Measurements from ENCODE around the gene ZYX.

DNA sequence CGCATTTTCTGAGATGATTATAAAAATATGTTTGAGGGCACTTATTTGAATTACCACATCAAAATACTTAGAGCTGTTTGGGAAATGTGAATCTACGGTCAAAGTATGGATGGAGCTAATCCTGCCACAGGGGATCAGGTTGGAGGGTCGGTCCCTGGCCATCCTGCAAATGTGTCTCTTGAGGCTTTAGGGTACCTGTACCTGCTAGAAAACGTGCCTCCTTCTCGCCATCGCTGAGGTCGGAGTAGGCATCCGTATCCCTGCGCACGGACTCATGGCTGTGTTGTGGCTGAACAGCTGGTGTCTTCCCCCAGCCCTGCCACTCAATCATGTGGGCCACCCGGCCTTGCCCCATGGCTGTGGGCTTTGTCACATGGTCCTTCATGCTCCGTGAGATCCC lies 22.5 kb upstream of the ZYX start:
- TF ChIP-seq, protein P1, sequence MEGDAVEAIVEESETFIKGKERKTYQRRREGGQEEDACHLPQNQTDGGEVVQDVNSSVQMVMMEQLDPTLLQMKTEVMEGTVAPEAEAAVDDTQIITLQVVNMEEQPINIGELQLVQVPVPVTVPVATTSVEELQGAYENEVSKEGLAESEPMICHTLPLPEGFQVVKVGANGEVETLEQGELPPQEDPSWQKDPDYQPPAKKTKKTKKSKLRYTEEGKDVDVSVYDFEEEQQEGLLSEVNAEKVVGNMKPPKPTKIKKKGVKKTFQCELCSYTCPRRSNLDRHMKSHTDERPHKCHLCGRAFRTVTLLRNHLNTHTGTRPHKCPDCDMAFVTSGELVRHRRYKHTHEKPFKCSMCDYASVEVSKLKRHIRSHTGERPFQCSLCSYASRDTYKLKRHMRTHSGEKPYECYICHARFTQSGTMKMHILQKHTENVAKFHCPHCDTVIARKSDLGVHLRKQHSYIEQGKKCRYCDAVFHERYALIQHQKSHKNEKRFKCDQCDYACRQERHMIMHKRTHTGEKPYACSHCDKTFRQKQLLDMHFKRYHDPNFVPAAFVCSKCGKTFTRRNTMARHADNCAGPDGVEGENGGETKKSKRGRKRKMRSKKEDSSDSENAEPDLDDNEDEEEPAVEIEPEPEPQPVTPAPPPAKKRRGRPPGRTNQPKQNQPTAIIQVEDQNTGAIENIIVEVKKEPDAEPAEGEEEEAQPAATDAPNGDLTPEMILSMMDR (CRISPR knock-in tag; IDR thresholded peaks at IDR 0.05): no peak
- no peak for TF ChIP-seq CREB1 (IDR thresholded peaks at IDR 0.05)
- no peak for TF ChIP-seq CREB1 (CRISPR knock-in tag; IDR thresholded peaks at IDR 0.05)
- TF ChIP-seq SIN3A (IDR thresholded peaks at IDR 0.05; ENCODE audit: borderline replicate concordance, low read depth, low read length): no peak
- TF ChIP-seq POLR2A (IDR thresholded peaks at IDR 0.05; ENCODE audit: insufficient read depth in 1 of 2, low read depth in 2 of 2, low read length in 2 of 2): no peak
- no peak for TF ChIP-seq MYC (CRISPR knock-in tag; IDR thresholded peaks at IDR 0.05; ENCODE audit: borderline replicate concordance)
- TF ChIP-seq SATB2 (CRISPR knock-in tag; IDR thresholded peaks at IDR 0.05): no peak
- TF ChIP-seq, protein P2, sequence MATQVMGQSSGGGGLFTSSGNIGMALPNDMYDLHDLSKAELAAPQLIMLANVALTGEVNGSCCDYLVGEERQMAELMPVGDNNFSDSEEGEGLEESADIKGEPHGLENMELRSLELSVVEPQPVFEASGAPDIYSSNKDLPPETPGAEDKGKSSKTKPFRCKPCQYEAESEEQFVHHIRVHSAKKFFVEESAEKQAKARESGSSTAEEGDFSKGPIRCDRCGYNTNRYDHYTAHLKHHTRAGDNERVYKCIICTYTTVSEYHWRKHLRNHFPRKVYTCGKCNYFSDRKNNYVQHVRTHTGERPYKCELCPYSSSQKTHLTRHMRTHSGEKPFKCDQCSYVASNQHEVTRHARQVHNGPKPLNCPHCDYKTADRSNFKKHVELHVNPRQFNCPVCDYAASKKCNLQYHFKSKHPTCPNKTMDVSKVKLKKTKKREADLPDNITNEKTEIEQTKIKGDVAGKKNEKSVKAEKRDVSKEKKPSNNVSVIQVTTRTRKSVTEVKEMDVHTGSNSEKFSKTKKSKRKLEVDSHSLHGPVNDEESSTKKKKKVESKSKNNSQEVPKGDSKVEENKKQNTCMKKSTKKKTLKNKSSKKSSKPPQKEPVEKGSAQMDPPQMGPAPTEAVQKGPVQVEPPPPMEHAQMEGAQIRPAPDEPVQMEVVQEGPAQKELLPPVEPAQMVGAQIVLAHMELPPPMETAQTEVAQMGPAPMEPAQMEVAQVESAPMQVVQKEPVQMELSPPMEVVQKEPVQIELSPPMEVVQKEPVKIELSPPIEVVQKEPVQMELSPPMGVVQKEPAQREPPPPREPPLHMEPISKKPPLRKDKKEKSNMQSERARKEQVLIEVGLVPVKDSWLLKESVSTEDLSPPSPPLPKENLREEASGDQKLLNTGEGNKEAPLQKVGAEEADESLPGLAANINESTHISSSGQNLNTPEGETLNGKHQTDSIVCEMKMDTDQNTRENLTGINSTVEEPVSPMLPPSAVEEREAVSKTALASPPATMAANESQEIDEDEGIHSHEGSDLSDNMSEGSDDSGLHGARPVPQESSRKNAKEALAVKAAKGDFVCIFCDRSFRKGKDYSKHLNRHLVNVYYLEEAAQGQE (IDR thresholded peaks at IDR 0.05; ENCODE audit: borderline replicate concordance in 1 of 2, low read depth in 1 of 2, low read length in 2 of 2): no peak
- TF ChIP-seq TAF1 (CRISPR knock-in tag; IDR thresholded peaks at IDR 0.05): no peak
- TF ChIP-seq, protein P3, sequence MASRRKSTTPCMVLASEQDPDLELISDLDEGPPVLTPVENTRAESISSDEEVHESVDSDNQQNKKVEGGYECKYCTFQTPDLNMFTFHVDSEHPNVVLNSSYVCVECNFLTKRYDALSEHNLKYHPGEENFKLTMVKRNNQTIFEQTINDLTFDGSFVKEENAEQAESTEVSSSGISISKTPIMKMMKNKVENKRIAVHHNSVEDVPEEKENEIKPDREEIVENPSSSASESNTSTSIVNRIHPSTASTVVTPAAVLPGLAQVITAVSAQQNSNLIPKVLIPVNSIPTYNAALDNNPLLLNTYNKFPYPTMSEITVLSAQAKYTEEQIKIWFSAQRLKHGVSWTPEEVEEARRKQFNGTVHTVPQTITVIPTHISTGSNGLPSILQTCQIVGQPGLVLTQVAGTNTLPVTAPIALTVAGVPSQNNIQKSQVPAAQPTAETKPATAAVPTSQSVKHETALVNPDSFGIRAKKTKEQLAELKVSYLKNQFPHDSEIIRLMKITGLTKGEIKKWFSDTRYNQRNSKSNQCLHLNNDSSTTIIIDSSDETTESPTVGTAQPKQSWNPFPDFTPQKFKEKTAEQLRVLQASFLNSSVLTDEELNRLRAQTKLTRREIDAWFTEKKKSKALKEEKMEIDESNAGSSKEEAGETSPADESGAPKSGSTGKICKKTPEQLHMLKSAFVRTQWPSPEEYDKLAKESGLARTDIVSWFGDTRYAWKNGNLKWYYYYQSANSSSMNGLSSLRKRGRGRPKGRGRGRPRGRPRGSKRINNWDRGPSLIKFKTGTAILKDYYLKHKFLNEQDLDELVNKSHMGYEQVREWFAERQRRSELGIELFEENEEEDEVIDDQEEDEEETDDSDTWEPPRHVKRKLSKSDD (CRISPR knock-in tag; IDR thresholded peaks at IDR 0.05; ENCODE audit: low read depth): no peak
- TF ChIP-seq POLR2AphosphoS5 (IDR thresholded peaks at IDR 0.05; ENCODE audit: low read depth, low read length): no peak
- TF ChIP-seq RFX5 (IDR thresholded peaks at IDR 0.05; ENCODE audit: low read depth, low read length): no peak
- no peak for TF ChIP-seq ZNF292 (CRISPR knock-in tag; IDR thresholded peaks at IDR 0.05; ENCODE audit: borderline replicate concordance, low read depth)
- TF ChIP-seq, protein P4, sequence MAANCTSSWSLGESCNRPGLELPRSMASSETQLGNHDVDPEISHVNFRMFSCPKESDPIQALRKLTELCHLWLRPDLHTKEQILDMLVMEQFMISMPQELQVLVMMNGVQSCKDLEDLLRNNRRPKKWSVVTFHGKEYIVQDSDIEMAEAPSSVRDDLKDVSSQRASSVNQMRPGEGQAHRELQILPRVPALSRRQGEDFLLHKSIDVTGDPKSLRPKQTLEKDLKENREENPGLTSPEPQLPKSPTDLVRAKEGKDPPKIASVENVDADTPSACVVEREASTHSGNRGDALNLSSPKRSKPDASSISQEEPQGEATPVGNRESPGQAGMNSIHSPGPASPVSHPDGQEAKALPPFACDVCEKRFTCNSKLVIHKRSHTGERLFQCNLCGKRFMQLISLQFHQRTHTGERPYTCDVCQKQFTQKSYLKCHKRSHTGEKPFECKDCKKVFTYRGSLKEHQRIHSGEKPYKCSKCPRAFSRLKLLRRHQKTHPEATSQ (CRISPR knock-in tag; IDR thresholded peaks at IDR 0.05; ENCODE audit: borderline replicate concordance): no peak
- TF ChIP-seq, protein P5, sequence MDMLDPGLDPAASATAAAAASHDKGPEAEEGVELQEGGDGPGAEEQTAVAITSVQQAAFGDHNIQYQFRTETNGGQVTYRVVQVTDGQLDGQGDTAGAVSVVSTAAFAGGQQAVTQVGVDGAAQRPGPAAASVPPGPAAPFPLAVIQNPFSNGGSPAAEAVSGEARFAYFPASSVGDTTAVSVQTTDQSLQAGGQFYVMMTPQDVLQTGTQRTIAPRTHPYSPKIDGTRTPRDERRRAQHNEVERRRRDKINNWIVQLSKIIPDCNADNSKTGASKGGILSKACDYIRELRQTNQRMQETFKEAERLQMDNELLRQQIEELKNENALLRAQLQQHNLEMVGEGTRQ (IDR thresholded peaks at IDR 0.05; ENCODE audit: low read depth, low read length): no peak
- TF ChIP-seq, protein P5 (CRISPR knock-in tag; IDR thresholded peaks at IDR 0.05; ENCODE audit: borderline replicate concordance): no peak

All from HepG2 (cell line).